Activated T-cell treated with anti-CD3 and anti-CD28 coated beads for 4 hours (primary cell): ENCODE results near the gene MAP2K6.

Experiments used
- DNase-seq: peaks from one replicate; pipeline ENCODE4 v3.0.0-alpha.2; 2020

The MAP2K6 gene

GRCh38 chr17:69539781-69540319 lies 125.4 kb downstream of the MAP2K6 start:
- no peak for DNase-seq

- DNase-seq = no peak
Observed at GRCh38 chr17:69540356-69540755, 125.9 kb downstream of the MAP2K6 start.

GRCh38 chr17:69547230-69547629 lies 132.7 kb downstream of the MAP2K6 start:
- no peak for DNase-seq

GRCh38 chr17:69547947-69548346 lies 133.4 kb downstream of the MAP2K6 start:
- no peak for DNase-seq

GRCh38 chr17:69551212-69552010 lies 136.9 kb downstream of the MAP2K6 start:
- DNase-seq = no peak

- DNase-seq = no peak
Observed at GRCh38 chr17:69552986-69553667, 138.6 kb downstream of the MAP2K6 start.

- DNase-seq = no peak
Observed at GRCh38 chr17:69555056-69555455, 140.6 kb downstream of the MAP2K6 start.

GRCh38 chr17:69557339-69557738 lies 142.8 kb downstream of the MAP2K6 start:
- DNase-seq = no peak

GRCh38 chr17:69558796-69559195 lies 144.3 kb downstream of the MAP2K6 start:
- DNase-seq = no peak

GRCh38 chr17:69560987-69561441 lies 146.5 kb downstream of the MAP2K6 start:
- DNase-seq = no peak

GRCh38 chr17:69561462-69561861 lies 147.0 kb downstream of the MAP2K6 start:
- no peak for DNase-seq

- DNase-seq = no peak
Observed at GRCh38 chr17:69565447-69565846, 150.9 kb downstream of the MAP2K6 start.

GRCh38 chr17:69567130-69567529 lies 152.6 kb downstream of the MAP2K6 start:
- DNase-seq = no peak

- DNase-seq = no peak
Observed at GRCh38 chr17:69572747-69573146, 158.2 kb downstream of the MAP2K6 start.

- DNase-seq = no peak
Observed at GRCh38 chr17:69573396-69573795, 158.9 kb downstream of the MAP2K6 start.

- no peak for DNase-seq
Observed at GRCh38 chr17:69574257-69575197, 160.0 kb downstream of the MAP2K6 start.

GRCh38 chr17:69575346-69575761 lies 160.9 kb downstream of the MAP2K6 start:
- DNase-seq = no peak

GRCh38 chr17:69577098-69577497 lies 162.6 kb downstream of the MAP2K6 start:
- no peak for DNase-seq

GRCh38 chr17:69578385-69578936 lies 164.0 kb downstream of the MAP2K6 start:
- DNase-seq = no peak

- no peak for DNase-seq
Observed at GRCh38 chr17:69579961-69580677, 165.6 kb downstream of the MAP2K6 start.

GRCh38 chr17:69581061-69581961 lies 166.8 kb downstream of the MAP2K6 start:
- DNase-seq = no peak
